ENCODE data around the gene THAP7.

- TF ChIP-seq EP300 (IDR thresholded peaks at IDR 0.05): no peak
- TF ChIP-seq, protein P1, sequence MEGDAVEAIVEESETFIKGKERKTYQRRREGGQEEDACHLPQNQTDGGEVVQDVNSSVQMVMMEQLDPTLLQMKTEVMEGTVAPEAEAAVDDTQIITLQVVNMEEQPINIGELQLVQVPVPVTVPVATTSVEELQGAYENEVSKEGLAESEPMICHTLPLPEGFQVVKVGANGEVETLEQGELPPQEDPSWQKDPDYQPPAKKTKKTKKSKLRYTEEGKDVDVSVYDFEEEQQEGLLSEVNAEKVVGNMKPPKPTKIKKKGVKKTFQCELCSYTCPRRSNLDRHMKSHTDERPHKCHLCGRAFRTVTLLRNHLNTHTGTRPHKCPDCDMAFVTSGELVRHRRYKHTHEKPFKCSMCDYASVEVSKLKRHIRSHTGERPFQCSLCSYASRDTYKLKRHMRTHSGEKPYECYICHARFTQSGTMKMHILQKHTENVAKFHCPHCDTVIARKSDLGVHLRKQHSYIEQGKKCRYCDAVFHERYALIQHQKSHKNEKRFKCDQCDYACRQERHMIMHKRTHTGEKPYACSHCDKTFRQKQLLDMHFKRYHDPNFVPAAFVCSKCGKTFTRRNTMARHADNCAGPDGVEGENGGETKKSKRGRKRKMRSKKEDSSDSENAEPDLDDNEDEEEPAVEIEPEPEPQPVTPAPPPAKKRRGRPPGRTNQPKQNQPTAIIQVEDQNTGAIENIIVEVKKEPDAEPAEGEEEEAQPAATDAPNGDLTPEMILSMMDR (IDR thresholded peaks at IDR 0.05): no peak
Measured at GRCh38 chr22:21032868-21033688, 31.2 kb upstream of the THAP7 start.
